Erythroblast (primary cell): ENCODE measurements around the gene PSORS1C2.

Experiments
- GATA1 ChIP-seq: IDR thresholded peaks from 2 replicates; pipeline ENCODE4 v1.6.1; 2011; ENCODE audit warnings: low read depth, mild to moderate bottlenecking, control low read depth, low read length, moderate library complexity
- POLR2A ChIP-seq: IDR thresholded peaks from 2 replicates; pipeline ENCODE4 v1.6.1; 2011; ENCODE audit warnings: mild to moderate bottlenecking, low read length

DNA sequence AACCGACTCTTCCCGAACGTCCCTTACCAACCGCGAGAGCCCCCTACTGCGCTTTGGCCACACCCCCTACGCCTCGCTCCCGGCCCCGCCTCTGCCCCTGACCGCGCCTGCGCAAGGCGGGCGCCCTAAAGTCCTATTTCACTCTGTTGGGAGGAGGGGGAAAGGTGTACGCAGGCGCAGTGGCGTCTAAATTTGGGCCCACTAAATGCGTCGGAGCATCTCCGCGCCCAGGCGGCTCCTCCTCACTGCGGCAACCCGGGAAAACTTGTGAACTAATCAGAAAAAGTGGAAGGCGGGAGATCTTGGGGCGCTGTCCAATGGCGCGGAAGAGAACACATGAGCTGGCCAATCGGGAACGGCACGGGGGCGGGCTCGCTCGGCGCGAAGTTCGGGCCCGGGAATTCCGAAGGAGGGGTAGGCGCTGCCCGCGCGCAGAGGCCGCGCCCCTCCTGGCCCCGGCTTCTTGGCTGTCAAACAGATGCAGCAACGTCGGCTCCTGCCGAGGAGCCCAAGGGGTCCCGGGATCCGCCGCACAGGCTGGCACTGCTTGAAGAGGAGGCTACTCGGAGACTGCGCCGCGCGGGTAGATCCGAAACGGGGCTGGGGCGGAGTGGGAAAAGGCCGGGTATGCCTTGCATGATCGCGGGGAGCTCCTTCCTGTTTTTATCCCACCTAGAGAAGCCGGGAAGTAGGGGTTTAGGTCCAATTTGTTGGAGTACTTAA is 19.4 kb upstream of the PSORS1C2 start, which contains the start of gene TCF19:
- TF ChIP-seq POLR2A: peak; percentile 57
- no peak for TF ChIP-seq GATA1
